ENCODE measurements around the gene TMED9.

TMED9 gene

DNA sequence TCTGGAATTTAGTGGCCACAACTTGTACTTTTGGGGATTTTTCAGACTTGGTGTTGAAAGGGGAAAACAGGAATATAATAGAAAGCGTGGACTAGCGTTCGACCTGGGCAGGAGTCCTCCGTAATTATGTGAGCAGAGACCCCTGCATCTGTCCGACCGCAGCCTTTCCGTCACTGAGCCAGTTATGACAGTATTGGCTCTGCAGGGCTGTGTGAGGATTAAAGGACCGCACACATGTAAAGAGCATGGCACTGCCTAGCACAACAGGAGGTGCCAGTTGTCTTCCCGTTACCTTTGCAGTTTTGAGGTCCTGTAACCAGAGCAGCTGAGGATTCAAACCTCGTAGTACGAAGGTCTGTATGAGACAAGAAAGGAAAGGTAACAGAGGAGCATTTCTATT, 9.1 kb downstream of the TMED9 start:
- H3K27ac ChIP-seq, result no peak overlapping the region; the same call in 1 of the 2 replicates
- no peak for TF ChIP-seq ZFX (IDR thresholded peaks at IDR 0.05; ENCODE audit: borderline replicate concordance)
- TF ChIP-seq, protein P1, sequence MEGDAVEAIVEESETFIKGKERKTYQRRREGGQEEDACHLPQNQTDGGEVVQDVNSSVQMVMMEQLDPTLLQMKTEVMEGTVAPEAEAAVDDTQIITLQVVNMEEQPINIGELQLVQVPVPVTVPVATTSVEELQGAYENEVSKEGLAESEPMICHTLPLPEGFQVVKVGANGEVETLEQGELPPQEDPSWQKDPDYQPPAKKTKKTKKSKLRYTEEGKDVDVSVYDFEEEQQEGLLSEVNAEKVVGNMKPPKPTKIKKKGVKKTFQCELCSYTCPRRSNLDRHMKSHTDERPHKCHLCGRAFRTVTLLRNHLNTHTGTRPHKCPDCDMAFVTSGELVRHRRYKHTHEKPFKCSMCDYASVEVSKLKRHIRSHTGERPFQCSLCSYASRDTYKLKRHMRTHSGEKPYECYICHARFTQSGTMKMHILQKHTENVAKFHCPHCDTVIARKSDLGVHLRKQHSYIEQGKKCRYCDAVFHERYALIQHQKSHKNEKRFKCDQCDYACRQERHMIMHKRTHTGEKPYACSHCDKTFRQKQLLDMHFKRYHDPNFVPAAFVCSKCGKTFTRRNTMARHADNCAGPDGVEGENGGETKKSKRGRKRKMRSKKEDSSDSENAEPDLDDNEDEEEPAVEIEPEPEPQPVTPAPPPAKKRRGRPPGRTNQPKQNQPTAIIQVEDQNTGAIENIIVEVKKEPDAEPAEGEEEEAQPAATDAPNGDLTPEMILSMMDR (IDR thresholded peaks at IDR 0.05), result no peak

DNA sequence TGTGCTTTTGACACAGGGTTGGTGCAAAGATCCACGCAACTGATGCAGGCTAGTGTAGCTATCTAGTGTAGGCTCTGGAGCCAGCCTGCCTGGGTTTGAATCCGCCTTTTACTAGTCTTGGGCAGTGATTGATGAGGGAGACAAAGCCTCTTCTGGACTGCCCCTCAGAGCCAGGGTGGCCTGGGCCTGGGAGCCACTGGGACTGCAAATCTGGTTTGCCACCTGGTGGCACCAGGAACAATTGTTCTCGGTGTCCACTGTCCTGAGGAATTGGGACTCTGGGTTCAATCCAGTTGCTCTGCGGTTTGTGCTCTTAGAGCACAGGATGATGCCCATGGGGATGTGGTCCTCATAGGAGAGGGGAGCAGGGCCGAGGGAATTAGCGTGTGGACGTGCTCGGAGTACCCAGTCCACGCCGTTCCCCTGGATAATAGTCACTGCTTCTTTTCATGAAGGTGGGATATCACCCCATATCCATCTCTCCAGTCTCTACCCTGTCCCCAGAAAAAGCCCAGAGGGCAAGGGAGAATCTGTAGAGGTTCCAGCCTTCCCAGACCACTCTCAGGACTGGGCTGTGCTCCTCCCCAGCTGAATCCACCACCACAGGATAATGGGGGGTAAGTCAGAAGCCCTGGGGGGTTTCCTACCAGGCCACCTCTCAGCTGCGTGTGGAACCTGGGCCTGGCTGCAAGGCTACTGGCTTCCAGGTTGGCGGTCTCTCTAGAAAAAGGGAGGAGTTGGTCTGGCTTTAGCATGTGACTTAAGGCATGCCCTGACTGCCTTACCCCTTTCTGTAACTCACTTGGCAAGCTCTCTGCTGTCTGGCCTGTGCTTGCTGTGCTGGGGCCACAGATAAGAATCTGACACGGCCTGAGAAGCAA, 9.8 kb downstream of the TMED9 start:
- TF ChIP-seq ZFX (IDR thresholded peaks at IDR 0.05; ENCODE audit: borderline replicate concordance), result no peak
- TF ChIP-seq, protein P1 (IDR thresholded peaks at IDR 0.05), result peak; percentile 24
- H3K27ac ChIP-seq, result no peak overlapping the region

GRCh38 chr5:177602458-177602830, 10.4 kb downstream of the TMED9 start:
- TF ChIP-seq, protein P1 (IDR thresholded peaks at IDR 0.05), result no peak
- no peak for TF ChIP-seq ZFX (IDR thresholded peaks at IDR 0.05; ENCODE audit: borderline replicate concordance)
- no peak overlapping the region for H3K27ac ChIP-seq

GRCh38 chr5:177603631-177604030, 11.6 kb downstream of the TMED9 start:
- no peak for TF ChIP-seq ZFX (IDR thresholded peaks at IDR 0.05; ENCODE audit: borderline replicate concordance)
- TF ChIP-seq, protein P1 (IDR thresholded peaks at IDR 0.05), result no peak
- H3K27ac ChIP-seq, result no peak overlapping the region

DNA sequence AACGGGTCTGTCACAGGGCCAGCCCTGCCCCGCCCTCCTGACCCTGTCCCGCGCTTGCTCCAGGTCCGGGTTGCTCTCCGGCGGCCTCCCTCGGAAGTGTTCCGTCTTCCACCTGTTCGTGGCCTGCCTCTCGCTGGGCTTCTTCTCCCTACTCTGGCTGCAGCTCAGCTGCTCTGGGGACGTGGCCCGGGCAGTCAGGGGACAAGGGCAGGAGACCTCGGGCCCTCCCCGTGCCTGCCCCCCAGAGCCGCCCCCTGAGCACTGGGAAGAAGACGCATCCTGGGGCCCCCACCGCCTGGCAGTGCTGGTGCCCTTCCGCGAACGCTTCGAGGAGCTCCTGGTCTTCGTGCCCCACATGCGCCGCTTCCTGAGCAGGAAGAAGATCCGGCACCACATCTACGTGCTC, 12.1 kb downstream of the TMED9 start:
- H3K27ac ChIP-seq, result no peak overlapping the region
- TF ChIP-seq, protein P1 (IDR thresholded peaks at IDR 0.05), result no peak
- no peak for TF ChIP-seq ZFX (IDR thresholded peaks at IDR 0.05; ENCODE audit: borderline replicate concordance)

- no peak overlapping the region for H3K27ac ChIP-seq
- TF ChIP-seq, protein P1 (IDR thresholded peaks at IDR 0.05), result no peak
- TF ChIP-seq ZFX (IDR thresholded peaks at IDR 0.05; ENCODE audit: borderline replicate concordance), result no peak
Observed at GRCh38 chr5:177604656-177605055, 12.7 kb downstream of the TMED9 start.

DNA sequence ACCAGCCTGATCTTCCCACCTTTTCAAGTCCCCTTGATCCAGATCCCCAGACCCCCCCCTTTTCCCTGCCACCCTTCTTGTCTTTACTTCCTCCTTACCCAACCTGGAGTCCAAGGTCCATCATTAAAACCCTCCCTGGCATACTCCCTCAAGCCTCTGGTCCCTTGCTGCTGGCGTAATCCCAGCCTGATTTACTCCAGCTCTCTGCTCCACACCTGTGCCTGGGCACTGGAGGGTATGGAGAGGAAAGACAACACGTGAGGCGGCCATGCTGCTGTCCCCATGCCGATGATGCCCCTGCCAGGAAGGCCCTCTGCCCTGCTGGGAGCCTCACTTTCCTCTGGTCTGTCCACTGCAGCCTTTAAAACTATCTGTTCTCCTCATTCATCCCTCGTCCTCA, 13.1 kb downstream of the TMED9 start:
- TF ChIP-seq, protein P1 (IDR thresholded peaks at IDR 0.05), result no peak
- no peak for TF ChIP-seq ZFX (IDR thresholded peaks at IDR 0.05; ENCODE audit: borderline replicate concordance)
- H3K27ac ChIP-seq, result no peak overlapping the region

All from 22Rv1 (cell line).